Left lobe of liver (tissue), 2 donors: ENCODE measurements around the gene LRRC37B. TPM values are rescaled to one million over a fixed set of nuclear protein-coding genes. Genes with fewer than 3 reads are reported as not detected.
"Not testable (repeated sequence)": the region's sequence is repeated elsewhere in the genome, so short reads cannot be mapped to it uniquely, and the experiment has no call there.

Experiments used
- ATAC-seq: fragments of 200-7000 bp; cut with Tn5 transposase; one replicate; pipeline ENCODE4 v1.9.1; 2020; ENCODE audit warnings: mild to moderate bottlenecking, moderate library complexity
- DNase-seq: peaks from one replicate; pipeline ENCODE4 v3.0.0-alpha.2; 2020; ENCODE audit warnings: low spot score
- total RNA-seq: library from RNA; stranded (reverse); gene quantifications from one replicate; pipeline ENCODE4 v1.2.1, GENCODE V29; 2021
- donor health status: DM: no; HTN: no; CAD: no; lungs with moderate emphysema.
- donor health status: DM: no; HTN: yes; CAD: no.

LRRC37B gene
- 4.1 TPM for total RNA-seq

GRCh38 chr17:32006957-32007462 lies at the start of gene LRRC37B:
TSS of gene LRRC37B (plus strand) at chr17:32007383. CDS start at chr17:32021393, 14,010 bp downstream.
- peak; percentile 90 for DNase-seq
- peak; percentile 99 for ATAC-seq

GRCh38 chr17:31964131-31964530 lies 43.1 kb upstream of the LRRC37B start:
- not testable (repeated sequence) for DNase-seq, ATAC-seq

DNA sequence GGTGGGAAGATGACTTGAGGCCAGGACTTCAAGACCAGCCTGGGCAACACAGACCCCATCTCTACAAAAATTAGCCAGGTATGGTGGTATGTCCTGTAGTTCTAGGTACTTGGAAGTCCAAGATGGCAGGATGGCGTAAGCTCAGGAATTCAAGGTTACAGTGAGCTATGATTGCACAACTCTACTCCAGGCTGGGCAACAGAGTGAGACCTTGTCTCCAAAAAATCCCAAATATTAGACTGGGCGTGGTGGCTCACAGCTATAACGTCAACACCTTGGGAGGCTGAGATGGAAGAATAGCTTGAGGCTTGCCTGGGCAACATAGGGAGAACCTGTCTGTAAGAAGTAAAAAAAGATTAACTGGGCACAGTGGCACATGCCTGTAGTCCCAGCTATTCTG lies 39.5 kb upstream of the LRRC37B start:
- DNase-seq (no peak), ATAC-seq (no peak)

GRCh38 chr17:31970416-31970815 lies 36.8 kb upstream of the LRRC37B start:
- DNase-seq, ATAC-seq: not testable (repeated sequence)

DNA sequence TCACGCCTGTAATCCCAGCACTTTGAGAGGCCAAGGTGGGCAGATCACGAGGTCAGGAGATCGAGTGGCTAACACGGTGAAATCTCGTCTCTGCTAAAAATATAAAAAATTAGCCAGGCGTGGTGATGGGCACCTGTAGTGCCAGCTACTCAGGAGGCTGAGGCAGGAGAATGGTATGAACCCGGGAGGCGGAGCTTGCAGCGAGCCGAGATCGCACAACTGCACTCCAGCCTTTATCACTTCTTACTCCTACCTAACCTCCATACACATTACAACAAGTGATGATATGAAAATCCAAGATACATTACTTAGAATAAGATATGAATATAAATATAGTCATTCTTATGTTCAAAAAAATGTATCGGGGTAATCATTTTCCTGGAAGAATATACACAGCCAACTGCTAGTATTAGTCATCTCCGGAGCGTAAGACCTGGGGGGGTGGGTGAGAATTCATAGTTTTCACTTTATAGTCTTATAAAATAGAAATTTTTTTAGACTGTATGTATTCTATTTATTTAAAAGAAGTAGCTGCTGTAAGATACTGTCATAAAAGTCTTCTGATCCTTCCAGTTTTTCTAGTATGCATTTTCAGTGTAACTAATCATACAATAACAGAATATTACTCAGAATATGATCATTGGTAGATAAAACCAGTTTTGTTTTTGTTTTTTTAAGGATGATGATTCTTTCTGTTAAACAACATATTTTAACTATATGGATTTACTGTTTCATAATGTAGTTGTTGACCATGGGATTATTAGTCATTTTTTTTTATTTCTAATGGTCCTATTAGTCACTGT lies 32.7 kb upstream of the LRRC37B start:
- not testable (repeated sequence) for DNase-seq, ATAC-seq

- not testable (repeated sequence) for ATAC-seq, DNase-seq
Observed at GRCh38 chr17:31975391-31975790, 31.8 kb upstream of the LRRC37B start.

GRCh38 chr17:31991821-31992220 lies 15.4 kb upstream of the LRRC37B start:
- not testable (repeated sequence) for ATAC-seq, DNase-seq

GRCh38 chr17:31997005-31997404 lies 10.2 kb upstream of the LRRC37B start:
- DNase-seq (no peak), ATAC-seq (no peak)

- DNase-seq (no peak), ATAC-seq (peak; percentile 74)
Observed at GRCh38 chr17:32007463-32008298, 498 bp downstream of the LRRC37B start.

GRCh38 chr17:32009262-32009542 lies 2.0 kb downstream of the LRRC37B start:
- ATAC-seq = no peak
- DNase-seq = no peak

GRCh38 chr17:32010114-32010513 lies 2.9 kb downstream of the LRRC37B start:
- no peak for DNase-seq
- ATAC-seq = no peak

DNA sequence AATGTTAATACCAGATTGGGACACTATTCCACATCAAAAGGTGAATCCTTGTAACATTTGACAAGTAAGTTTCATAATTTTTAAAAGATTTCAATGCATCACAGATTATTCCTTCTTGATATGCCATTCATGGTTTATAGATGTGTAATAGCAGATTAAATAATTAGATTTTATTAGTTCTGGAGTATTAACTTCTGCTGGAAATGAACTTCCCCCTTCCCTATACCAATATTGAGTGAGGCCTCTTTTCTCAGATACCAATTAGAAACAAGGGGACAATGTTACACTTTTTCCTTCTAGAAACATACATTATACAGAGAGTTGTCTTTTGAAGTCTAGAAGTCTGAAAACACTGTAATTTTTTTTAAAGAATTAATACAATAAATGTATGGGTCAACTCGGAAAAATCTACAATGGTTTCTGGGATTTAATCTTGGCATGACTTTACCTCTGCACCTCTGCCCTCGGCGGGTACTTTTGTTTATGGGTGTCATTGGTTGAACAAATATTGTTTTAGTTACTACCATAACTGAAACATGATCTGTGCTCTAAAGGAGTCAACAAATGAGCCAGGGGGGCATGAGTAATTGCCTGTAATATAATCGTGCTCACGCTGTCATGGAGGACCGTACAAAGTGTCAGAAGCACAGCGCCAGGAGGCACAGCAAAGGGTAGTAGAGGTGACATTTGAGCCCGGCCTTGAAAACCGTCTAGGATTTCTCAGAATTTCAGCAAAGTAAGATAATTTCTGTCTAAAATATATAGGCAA lies 8.2 kb downstream of the LRRC37B start:
- DNase-seq (no peak), ATAC-seq (no peak)

DNA sequence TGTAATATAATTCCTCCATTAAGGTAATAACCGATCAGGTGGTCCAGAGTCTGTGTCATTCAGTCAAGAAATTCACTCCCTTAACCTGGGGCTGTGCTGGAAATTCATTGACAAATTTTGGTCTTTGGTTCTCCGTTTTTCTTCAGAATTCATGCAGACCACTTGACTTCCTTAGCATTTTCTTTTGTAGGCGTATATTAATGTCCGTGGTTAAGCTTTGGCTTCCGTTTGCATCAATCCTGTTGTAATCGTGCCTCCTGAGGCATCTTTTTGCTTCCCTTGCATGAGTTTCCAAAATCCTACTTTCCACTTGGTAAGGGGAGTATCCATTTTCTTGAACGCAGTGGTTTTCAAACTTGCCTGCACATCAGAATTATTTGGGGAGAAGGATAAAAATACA lies 9.0 kb downstream of the LRRC37B start:
- no peak for ATAC-seq

DNA sequence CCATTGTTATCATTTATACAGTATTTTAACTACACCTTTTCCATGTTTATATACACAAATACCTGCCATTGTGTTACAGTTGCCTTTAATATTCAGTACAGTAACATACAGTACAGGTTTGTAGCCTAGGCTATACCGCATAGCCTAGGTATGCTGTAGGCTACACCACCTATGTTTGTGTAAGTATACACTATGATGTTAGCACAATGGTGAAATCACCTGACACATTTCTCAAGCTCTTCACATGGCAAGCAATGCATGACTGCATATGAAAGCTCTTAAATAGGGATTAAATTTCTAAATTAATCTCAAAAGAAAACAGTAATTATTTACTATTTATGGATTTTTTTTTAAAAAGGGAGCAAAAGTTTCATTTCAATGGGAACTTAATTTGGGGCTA lies 12.0 kb downstream of the LRRC37B start:
- ATAC-seq = no peak
- no peak for DNase-seq

More for the DNA sequence above, 9.0 kb downstream of the LRRC37B start:
- no peak for DNase-seq

GRCh38 chr17:32020943-32021614 lies 13.9 kb downstream of the LRRC37B start:
- DNase-seq (no peak), ATAC-seq (no peak)

DNA sequence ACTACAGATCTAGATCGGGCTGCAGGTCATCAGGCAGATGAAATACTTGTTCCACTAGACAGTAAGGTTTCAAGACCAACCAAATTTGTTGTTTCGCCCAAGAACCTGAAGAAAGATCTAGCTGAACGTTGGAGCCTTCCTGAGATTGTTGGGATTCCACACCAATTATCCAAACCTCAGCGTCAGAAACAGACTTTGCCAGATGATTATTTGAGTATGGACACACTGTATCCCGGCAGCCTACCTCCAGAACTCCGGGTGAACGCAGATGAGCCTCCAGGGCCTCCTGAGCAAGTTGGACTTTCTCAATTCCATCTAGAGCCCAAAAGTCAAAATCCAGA lies 14.4 kb downstream of the LRRC37B start:
- ATAC-seq (no peak), DNase-seq (no peak)

DNA sequence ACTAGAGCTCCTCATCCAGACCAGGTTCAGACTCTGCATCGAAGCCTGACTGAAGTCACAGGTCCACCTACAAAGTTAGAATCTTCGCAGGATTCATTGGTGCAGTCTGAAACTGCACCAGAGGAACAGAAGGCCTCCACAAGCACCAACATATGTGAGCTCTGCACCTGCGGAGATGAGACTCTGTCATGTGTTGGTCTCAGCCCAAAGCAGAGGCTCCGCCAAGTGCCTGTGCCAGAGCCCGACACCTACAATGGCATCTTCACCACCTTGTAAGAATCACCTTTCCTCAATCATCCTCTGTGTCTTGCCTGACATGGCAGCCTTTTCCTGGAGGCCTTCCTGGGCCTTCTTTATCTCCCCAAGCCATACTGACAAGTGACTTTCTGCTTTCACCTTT lies 15.4 kb downstream of the LRRC37B start:
- ATAC-seq = not testable (repeated sequence)

GRCh38 chr17:32027271-32027670 lies 20.1 kb downstream of the LRRC37B start:
- not testable (repeated sequence) for ATAC-seq, DNase-seq

More for the DNA sequence above, 15.4 kb downstream of the LRRC37B start:
- DNase-seq = not testable (repeated sequence)

DNA sequence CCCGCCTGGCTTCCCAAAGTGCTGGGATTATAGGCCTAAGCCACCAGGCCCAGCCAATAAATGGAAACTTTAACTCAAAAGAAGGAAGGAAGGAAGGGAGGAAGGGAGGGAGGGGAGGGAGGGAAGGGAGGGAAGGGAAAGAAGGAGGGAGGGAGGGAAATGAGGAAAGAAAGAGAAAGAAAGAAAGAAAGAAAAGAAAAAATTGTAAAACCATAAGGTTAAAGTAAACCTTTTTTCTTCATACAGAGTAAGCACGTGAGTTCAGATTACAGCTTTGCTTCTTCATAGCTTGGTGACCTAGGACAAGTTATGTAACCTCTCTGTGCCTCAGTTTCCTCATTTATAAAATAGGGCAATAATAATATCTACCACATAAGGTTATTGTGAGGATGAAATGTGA lies 26.0 kb downstream of the LRRC37B start:
- ATAC-seq = no peak
- DNase-seq = no peak

GRCh38 chr17:32033812-32034211 lies 26.6 kb downstream of the LRRC37B start:
- not testable (repeated sequence) for DNase-seq

More at GRCh38 chr17:32033812-32034211, 26.6 kb downstream of the LRRC37B start:
- ATAC-seq = not testable (repeated sequence)
